Measurements from ENCODE around the gene SLC25A24. TPM values are rescaled to one million over a fixed set of nuclear protein-coding genes. Genes with fewer than 3 reads are reported as not detected.

Gene SLC25A24
- total RNA-seq, 1 experiment from 2014 or later = 23.6 TPM

GRCh38 chr1:108130794-108131193 is 69.3 kb downstream of the SLC25A24 start:
- no peak overlapping the region for H3K27ac ChIP-seq (ENCODE audit: low read depth, low read length)
- peaks cover 6% of the 10 kb centered on the region in 2 experiments; a peak in 2 of 4 replicates for H3K36me3 ChIP-seq (ENCODE audit: control insufficient read depth in 1 of 2, insufficient read depth in 2 of 2, low read length in 2 of 2)
- intact Hi-C loops (cut with micrococcal nuclease) = no loop called here
- H3K4me1 ChIP-seq (ENCODE audit: control insufficient read depth in 1 of 2, insufficient read depth in 2 of 2, low read length in 2 of 2) = no peaks in the 10 kb centered on the region
- no peaks in the 10 kb centered on the region for H3K27me3 ChIP-seq (ENCODE audit: insufficient read depth, low read length)
- H4K20me1 ChIP-seq (ENCODE audit: insufficient read depth) = no peaks in the 10 kb centered on the region
- no peak for TF ChIP-seq POLR2A (IDR thresholded peaks at IDR 0.05; ENCODE audit: borderline replicate concordance, extremely low read depth, insufficient read depth, insufficient read length)
- no peak for TF ChIP-seq MAX (IDR thresholded peaks at IDR 0.05)
- no peak for TF ChIP-seq SRF (IDR thresholded peaks at IDR 0.05; ENCODE audit: low read depth)
- no peak for TF ChIP-seq SP1 (IDR thresholded peaks at IDR 0.05; ENCODE audit: low read depth)
- no peak for TF ChIP-seq TCF7L2 (IDR thresholded peaks at IDR 0.05; ENCODE audit: borderline replicate concordance, extremely low read depth, insufficient read depth, insufficient read length)
- no peak for TF ChIP-seq REST (IDR thresholded peaks at IDR 0.05; ENCODE audit: low read depth)
- TF ChIP-seq ELF1 (IDR thresholded peaks at IDR 0.05; ENCODE audit: borderline replicate concordance, low read depth) = no peak
- TF ChIP-seq ZBTB33 (IDR thresholded peaks at IDR 0.05; ENCODE audit: extremely low read depth, insufficient replicate concordance, low read length) = no peak
- no peak for TF ChIP-seq JUND (IDR thresholded peaks at IDR 0.05)
- TF ChIP-seq EGR1 (IDR thresholded peaks at IDR 0.05; ENCODE audit: low read depth) = no peak
- TF ChIP-seq RAD21 (IDR thresholded peaks at IDR 0.05; ENCODE audit: low read depth) = no peak
- TF ChIP-seq YY1 (IDR thresholded peaks at IDR 0.05; ENCODE audit: extremely low read depth, insufficient replicate concordance, low read depth, low read length) = no peak
- TF ChIP-seq FOSL1 (IDR thresholded peaks at IDR 0.05; ENCODE audit: low read depth) = no peak
- no peak for TF ChIP-seq CTCF (IDR thresholded peaks at IDR 0.05 in 2 of 3, conservative IDR thresholded peaks at IDR 0.05 in 1 of 3; ENCODE audit: borderline replicate concordance in 1 of 3, insufficient read depth in 1 of 3, low read depth in 2 of 3, low read length in 2 of 3)
- ChIA-PET CTCF (interaction anchor here (1.4 kb wide), 1 partner anchor 349 kb away, joined by 6 read pairs; no protein-coding TSS in a partner anchor), RAD21 (ENCODE audit: low non-redundant PET in 1 of 2, low total read pairs in 2 of 2, uncharacterized antibody in 2 of 2, unreplicated experiment in 2 of 2) (no interaction called here), POLR2A (no interaction called here)
- H3K9me2 ChIP-seq (ENCODE audit: insufficient read depth) = no peaks in the 10 kb centered on the region
- H3K4me3 ChIP-seq (replicated peaks in 1 of 2; ENCODE audit: low read depth in 1 of 2, low read length in 2 of 2) = no peak overlapping the region
- no peak for DNase-seq (ENCODE audit: low read depth, low spot score)
- no peak overlapping the region for H2AFZ ChIP-seq (ENCODE audit: low read depth, low read length, poor library complexity, severe bottlenecking)
- no peak for ATAC-seq
- no peak overlapping the region for H3K4me2 ChIP-seq (ENCODE audit: low read length)
- H3K9ac ChIP-seq (ENCODE audit: low read length) = no peak overlapping the region
- H3K79me2 ChIP-seq (ENCODE audit: insufficient read depth, low read length) = no peaks in the 10 kb centered on the region
- BruUV-seq (replicated peaks) = no TSS peak
- H3K9me3 ChIP-seq (ENCODE audit: control insufficient read depth in 1 of 2, insufficient read depth in 1 of 2, low read depth in 1 of 2, low read length in 2 of 2) = no peaks in the 10 kb centered on the region
